Hematopoietic multipotent progenitor cell treated with erythropoietin and hydrocortisone succinate and interleukin-3 and kit ligand, for 15 days (in vitro differentiated cells): ENCODE data around the gene ST6GAL1.
"Not testable (repeated sequence)": the region's sequence is repeated elsewhere in the genome, so short reads cannot be mapped to it uniquely, and the experiment has no call there.

ENCODE experiments used
- DNase-seq: peaks from one replicate; pipeline ENCODE4 v3.0.0-alpha.2; 2015; ENCODE audit warnings: low spot score

Gene ST6GAL1

DNA sequence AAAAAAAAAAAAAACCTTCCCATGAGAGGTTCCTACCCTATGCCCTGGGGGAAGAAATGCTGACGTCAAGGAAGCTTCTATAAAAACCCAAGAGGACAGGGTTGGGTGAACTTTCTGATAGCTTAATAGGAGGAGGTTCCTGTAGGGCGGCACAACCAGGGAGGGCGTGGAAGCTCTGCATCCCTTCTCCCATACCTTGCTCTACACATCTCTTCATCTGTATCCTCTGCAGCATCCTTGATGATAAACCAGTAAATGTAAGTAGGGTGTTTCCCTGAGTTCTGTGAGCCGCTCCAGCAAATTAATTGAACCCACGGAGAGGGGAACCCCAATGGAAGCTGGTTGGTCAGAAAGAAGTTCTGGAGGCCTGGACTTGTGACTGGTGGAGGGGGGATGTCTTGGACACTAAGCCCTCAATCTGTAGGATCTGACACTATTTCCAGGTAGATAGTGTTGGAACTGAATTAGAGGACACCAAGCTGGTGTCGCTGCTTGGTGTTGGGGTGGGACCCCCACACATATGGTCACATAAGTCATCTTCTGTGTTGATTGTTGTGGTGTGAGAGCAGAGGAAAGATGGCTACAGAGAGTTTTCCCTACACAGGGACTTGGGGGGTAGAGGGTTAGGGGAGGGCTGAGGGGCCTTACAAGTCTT, 91.5 kb downstream of the ST6GAL1 start:
- peak; percentile 39 for DNase-seq

- peak; percentile 71 for DNase-seq
These were observed 92.2 kb downstream of the ST6GAL1 start for GRCh38 chr3:187022403-187023029.

GRCh38 chr3:187023340-187023739, 93.0 kb downstream of the ST6GAL1 start:
- not testable (repeated sequence) for DNase-seq

DNA sequence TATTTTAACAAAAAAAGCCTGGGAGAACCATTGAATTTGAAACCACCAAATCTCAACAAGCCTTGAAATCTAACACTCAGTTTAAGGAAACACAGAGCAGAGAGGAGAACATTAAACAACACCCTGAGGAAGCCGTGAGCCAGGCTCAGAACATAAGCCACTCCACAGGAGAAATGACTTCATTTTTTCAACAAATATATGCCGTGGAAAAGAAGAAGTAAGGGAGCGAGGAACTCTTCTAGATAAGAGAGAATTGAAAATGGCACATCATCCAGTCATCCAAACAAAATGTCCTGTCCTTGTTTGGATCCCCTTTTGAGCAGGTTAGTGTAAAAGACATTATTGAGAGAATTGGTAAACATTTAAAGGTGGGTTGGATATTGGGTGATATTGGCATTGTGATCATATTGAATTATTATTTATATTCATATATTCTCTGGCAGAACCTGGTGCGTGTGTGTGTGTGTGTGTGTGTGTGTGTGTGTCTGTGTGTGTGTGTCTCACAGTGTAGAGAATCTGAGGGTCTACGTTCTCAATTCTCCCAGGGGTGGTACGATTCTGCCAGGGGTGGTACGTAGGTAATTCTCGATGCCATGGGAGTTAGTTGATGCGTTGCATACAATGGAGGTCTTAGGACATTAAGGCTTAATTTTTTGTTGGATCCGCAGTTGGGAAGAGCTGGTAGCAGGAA, 94.4 kb downstream of the ST6GAL1 start:
- DNase-seq = no peak

GRCh38 chr3:187025254-187025655, 94.9 kb downstream of the ST6GAL1 start:
- DNase-seq = no peak

- no peak for DNase-seq
These were observed 95.5 kb downstream of the ST6GAL1 start for GRCh38 chr3:187025656-187026316.

- no peak for DNase-seq
These were observed 96.0 kb downstream of the ST6GAL1 start for GRCh38 chr3:187026317-187026670.

DNA sequence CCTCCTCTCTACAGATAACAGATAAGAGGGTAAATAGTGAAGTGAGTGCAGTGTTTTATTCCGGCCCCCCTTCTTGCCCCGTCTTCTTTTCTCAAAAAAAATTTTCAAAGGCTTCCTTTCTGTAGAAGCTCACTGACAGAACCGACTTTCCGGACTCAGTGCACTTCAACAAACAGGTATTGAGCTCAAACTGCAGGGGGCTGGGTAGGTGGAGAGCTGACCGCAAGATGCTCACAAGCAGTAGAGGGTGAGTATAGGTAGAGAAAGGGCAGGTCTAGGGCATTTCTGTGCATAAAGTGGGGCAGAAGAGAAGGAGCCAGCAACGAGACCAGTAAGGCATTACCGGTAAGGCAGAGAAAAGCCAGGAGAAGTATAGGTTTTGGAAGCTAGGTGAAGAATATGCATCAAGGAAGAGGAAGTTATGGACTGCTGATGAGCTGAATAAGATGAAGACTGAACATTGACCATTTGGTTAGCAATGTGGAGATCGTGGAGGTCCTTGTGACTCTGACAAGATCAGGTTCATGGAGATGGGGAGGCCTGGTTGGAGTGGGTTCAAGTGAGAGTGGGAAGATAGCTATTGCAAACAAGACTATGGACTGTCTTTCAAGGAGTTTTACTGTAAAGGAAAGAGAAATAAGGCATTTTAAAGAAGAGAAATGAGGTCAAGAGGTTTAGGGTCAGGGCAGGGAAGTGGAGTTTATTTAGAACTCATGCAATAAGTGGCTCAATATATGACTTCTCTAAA, 97.4 kb downstream of the ST6GAL1 start:
- DNase-seq = no peak

DNA sequence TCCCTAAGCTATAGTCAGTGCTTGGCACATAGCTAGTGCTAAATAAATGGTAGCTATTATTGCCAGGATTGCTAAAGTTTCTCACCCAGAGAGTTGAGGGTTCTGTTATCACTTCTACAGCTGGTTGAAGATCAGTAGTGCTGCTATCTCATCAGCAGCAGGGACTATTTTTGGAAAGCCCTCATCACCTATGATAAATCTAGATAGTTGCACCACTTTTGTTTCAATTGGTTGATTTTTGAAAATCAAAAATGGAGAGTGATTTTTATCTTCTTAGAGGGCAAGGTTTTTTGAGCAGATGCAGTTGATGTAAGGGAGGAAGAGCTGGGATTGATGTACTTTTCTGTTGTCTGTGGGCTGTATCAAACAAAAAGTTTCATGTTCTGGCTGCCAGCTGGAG, 101.6 kb downstream of the ST6GAL1 start:
- DNase-seq = no peak

DNA sequence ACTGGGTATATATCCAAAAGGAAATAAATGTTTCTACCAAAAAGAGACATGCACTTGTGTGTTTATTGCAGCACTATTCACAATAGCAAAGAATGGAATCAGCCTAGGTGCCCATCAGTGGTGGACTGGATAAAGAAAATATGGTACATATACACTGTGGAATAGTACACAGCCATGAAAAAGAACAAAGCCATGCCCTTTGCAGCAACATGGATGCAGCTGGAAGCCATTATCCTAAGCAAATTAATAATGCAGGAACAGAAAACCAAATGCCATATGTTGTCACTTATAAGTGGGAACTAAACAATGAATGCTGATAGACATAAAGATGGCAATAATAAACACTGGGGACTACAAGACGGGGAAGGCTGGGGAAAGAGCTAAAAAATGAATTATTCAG, 106.1 kb downstream of the ST6GAL1 start:
- no peak for DNase-seq

GRCh38 chr3:187039100-187039722, 108.9 kb downstream of the ST6GAL1 start:
- no peak for DNase-seq

DNA sequence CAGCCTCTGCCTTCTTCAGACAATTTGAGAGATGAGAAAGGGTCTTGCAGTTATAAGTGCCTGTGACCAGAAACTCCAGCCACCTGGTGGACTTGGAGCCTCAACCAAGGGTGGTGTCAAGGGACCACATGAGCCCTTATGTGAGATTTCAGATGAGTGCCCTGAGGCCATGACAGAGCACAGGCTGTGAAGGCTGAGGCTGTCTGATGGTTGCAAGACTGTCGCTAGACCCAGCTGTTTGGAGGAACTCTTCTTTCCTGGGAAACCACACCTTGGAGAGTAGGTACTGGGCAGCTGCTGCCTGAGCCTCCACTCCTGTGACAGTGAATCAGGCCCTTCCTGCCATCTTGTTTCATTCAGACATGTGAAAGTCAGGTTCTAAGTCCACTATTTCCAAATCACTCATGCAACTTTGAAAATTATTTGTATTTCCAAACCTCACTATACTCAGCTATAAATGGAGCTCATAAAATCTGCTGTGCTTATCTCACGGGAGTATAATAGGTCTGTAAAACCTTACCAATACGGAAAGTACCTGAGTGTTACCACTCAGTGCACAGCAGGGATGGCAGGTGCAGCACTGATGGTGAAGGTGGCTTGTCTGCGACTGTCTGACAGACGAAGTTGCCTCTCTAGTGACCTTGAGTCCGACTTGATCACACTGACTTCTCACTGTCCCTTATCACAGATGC, 109.5 kb downstream of the ST6GAL1 start:
- DNase-seq = no peak

- DNase-seq = no peak
These were observed 110.4 kb downstream of the ST6GAL1 start for GRCh38 chr3:187040516-187041361.

DNA sequence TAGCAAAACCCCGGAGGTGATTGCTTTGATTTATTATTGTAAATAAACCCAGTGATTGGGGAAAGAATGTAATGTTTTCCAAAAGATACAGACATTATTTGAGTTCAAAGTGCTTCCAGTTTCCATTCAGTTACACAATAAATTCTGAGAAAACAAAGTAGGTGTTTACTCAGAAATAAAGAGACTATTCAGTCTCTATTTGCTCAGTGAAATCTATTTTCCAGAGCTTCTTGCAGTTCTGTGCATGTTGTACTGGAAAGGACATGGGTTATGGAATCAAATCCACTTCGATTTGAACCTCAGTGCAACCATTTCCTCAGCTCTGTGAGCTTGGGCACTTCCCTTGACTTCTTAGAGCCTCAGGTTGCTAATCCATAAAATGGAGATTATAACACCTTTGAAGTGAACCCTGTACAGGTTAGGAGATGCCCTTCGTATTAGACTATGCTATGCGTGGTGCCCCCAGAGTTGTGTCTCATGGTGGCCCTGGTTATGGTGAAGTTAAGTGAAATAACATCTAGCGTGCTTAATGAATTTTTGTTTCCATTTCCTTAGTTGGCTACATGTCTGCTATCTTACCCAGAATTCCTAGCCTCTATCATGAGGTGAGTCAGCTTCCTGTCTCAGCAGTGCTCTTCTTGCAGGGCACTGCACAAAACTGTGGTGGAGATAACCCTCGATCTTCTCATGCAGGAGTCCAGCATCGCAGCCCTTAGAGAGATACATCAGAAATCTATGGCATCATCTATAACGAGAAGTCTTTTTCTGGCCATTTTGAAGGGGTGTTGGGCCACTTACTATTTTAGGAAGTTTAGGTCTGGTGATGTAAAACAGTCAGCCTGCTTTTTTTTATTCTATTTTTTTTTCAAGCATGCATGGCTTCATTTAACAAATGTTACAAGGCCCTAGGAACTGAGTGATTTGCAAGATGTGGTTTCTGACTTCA, 111.3 kb downstream of the ST6GAL1 start:
- DNase-seq = peak; percentile 31

GRCh38 chr3:187042346-187042745, 112.0 kb downstream of the ST6GAL1 start:
- no peak for DNase-seq

DNA sequence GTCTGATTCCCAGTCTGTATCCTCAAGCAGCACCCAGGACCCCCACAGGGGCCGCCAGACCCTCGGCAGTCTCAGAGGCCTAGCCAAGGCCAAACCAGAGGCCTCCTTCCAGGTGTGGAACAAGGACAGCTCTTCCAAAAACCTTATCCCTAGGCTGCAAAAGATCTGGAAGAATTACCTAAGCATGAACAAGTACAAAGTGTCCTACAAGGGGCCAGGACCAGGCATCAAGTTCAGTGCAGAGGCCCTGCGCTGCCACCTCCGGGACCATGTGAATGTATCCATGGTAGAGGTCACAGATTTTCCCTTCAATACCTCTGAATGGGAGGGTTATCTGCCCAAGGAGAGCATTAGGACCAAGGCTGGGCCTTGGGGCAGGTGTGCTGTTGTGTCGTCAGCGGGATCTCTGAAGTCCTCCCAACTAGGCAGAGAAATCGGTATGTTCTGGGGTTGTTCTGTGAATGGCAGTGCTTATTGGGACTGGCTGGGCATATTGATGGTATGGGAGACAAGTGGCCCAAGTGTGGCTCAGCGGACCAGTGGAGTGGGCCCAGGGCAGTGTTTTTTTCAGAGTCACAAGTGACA, 112.6 kb downstream of the ST6GAL1 start:
- no peak for DNase-seq

DNA sequence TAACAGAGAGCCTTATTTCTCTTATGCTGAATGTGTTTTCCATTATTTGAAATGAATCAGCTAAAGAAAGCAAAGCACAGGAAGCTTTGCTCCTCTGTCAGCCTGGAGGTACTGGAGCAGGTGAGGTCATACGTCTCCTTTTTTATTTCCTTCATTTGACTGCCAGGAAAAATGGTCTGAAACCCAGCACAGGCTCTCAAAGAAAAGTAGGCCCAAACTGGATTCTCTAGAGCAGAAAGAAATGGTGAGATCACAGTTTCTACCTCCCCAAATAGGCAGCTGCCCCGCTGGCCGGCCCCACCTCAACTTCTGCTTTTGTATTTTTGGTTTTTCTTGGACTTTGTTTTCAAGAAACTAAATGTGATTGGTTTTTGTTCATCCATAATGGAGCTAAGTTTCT, 113.9 kb downstream of the ST6GAL1 start:
- no peak for DNase-seq

DNA sequence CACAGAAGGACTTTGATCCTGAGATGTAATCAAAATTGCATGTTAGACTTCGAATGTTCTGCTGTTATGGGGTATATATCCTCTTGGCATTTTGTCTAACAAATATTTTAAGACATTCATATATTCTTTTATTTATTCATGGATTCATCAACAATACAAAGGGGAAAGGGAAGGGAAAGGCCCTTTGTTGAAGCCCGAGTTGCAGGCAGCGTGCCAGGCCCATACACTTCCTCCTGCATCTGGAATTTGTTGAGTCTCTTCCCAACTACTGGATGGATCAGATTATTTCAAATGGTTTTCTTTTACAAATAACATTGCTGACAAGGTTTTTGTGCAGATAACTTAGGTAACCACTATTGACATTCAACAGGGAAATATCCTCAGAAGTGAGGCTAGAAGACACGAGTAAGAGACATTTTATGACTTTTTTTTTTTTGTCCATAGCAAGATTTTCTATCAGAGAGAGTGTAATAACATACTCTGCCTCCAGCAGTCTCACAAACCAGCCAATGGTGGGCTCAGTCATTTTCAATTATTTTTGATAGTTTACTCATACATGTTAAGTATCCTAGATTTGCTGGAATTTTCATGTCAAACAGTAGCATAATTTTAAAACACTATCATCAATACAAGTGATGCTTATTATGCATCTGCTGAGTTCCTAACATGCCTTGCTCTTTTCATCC, 114.7 kb downstream of the ST6GAL1 start:
- no peak for DNase-seq
